Mesodermal cell (in vitro differentiated cells): ENCODE results near the gene CFAP91.

Source experiments
- H3K27ac ChIP-seq: 2 replicates; pipeline ENCODE4 v1.7.0; 2013; ENCODE audit warnings: mild to moderate bottlenecking, low read depth, low read length, moderate library complexity; ENCODE audit not compliant: severe bottlenecking
- H3K36me3 ChIP-seq: 2 replicates; pipeline ENCODE4 v1.7.1; 2013; ENCODE audit warnings: mild to moderate bottlenecking, low read length, moderate library complexity; ENCODE audit not compliant: control insufficient read depth, insufficient read depth
- H3K4me1 ChIP-seq: one replicate; pipeline ENCODE4 v1.7.1; 2013; ENCODE audit warnings: mild to moderate bottlenecking, low read length; ENCODE audit not compliant: insufficient read depth, control insufficient read depth, poor library complexity, severe bottlenecking
- H3K4me3 ChIP-seq: 2 replicates; pipeline ENCODE4 v1.7.0; 2013; ENCODE audit warnings: low read length, control low read depth, mild to moderate bottlenecking; ENCODE audit not compliant: insufficient read depth, poor library complexity, severe bottlenecking; ENCODE audit errors: extremely low read depth
- H3K9me3 ChIP-seq: 2 replicates; pipeline ENCODE4 v1.7.1; 2013; ENCODE audit warnings: mild to moderate bottlenecking, low read length, moderate library complexity; ENCODE audit not compliant: control insufficient read depth
- WGBS, 2 experiments: methylation state at CpG; one replicate each; pipeline ENCODE4 v1.1.5; 2013; ENCODE audit warnings: missing lambda C conversion rate in 2 of 2; ENCODE audit not compliant: insufficient coverage in 2 of 2; 5-methylcytosine and 5-hydroxymethylcytosine counted together

CFAP91 gene

DNA sequence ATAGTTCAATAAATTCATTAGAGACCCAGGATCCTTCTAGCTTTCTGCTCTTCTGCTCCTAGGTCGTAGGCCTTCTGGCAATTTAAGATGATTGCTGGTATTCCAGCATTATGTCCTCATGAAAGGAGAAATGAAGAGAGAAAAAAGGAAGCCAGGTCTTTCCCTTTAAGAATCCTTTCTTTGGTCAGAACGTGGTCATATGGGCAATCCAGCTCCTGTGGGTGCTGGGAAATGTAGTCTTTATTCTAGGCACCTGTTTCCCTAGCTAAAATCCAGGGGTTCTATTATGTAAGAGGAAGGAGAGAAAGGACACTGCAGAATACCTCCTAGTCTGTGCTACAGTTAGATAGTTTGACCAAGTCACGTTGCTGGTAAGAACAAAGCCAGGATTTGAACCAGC lies 43.6 kb downstream of the CFAP91 start:
- Histone ChIP-seq H3K9me3 (no peaks in the 10 kb centered on the region), H3K36me3 (no peaks in the 10 kb centered on the region), H3K27ac (no peak overlapping the region), H3K4me3 (no peak overlapping the region), H3K4me1 (no peaks in the 10 kb centered on the region)
- WGBS, 2 experiments, result 78 to 83% methylated on average over 1 to 3 of the region's 3 CpGs

DNA sequence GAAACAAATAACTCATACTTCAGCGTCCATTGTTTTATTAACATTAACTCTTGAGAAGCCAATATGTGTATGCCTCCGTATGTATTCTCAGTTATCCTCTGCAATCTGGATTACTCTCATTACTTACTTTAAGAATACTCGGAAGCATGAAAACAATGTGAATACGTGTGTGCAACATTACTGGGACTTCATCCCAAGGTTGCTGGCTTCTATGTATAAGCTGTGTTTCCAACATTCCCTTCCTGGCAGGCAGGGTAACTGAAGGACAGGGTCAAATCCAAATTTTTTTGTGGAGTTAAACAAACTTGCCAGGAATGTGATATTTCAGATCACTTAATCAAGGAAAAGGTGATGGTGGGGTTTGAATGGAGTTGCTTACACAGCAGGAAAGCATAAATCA lies 44.5 kb downstream of the CFAP91 start:
- WGBS, 2 experiments, result 90 to 93% methylated on average over 3 to 4 of the region's 4 CpGs
- Histone ChIP-seq H3K36me3 (no peaks in the 10 kb centered on the region), H3K27ac (no peak overlapping the region), H3K4me1 (no peaks in the 10 kb centered on the region), H3K4me3 (no peak overlapping the region), H3K9me3 (no peaks in the 10 kb centered on the region)

DNA sequence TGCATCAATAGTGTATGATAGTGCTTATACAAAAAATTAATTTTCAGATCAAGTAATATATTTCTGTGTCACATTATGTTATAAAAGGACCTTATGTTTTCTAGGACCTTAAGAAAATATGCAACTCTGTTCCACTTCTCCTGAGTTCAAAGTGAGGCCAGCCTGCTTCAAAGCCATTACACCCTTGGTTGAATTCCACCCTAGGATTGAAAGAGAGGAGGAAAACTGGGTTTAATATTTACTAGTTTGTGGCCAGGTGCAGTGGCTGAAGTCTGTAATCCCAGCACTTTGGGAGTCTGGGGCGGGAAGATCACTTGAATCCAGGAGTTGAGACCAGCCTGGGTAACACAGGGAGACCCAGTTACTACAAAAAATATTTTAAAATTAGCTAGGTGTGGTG lies 46.2 kb downstream of the CFAP91 start:
- Histone ChIP-seq H3K4me3 (no peak overlapping the region), H3K9me3 (no peaks in the 10 kb centered on the region), H3K27ac (no peak overlapping the region), H3K36me3 (no peaks in the 10 kb centered on the region), H3K4me1 (no peaks in the 10 kb centered on the region)
- WGBS, 2 experiments, result 86% methylated on average over 1 of the region's 1 CpG; no CpG with 5 or more reads in 1 of the 2 experiments

GRCh38 chr3:119751423-119751822 lies 48.6 kb downstream of the CFAP91 start:
- no peaks in the 10 kb centered on the region for H3K36me3 ChIP-seq
- 100% methylated on average over 1 to 3 of the region's 3 CpGs for WGBS, 2 experiments
- no peak overlapping the region for H3K4me3 ChIP-seq
- H3K9me3 ChIP-seq, result no peaks in the 10 kb centered on the region
- H3K4me1 ChIP-seq, result no peaks in the 10 kb centered on the region
- no peak overlapping the region for H3K27ac ChIP-seq
